Transverse colon (tissue), 4 donors: ENCODE data around the gene SLC30A1. TPM values are rescaled to one million over a fixed set of nuclear protein-coding genes. Genes with fewer than 3 reads are reported as not detected.

Experiments used
- DNase-seq: peaks from one replicate; pipeline ENCODE4 v3.0.0-alpha.2; 2019
- H3K27ac ChIP-seq, 4 donors: fragments of 200-600 bp; sonication (generic); 2 replicates each; pipeline ENCODE4 v1.5.1; 2016 to 2018; ENCODE audit warnings: inconsistent platforms in 4 of 4
- H3K27me3 ChIP-seq: fragments of 200-600 bp; sonication (generic); 2 replicates; pipeline ENCODE4 v1.5.1; 2017; ENCODE audit warnings: inconsistent platforms
- H3K36me3 ChIP-seq, 4 donors: fragments of 200-600 bp; sonication (generic); 2 replicates each; pipeline ENCODE4 v1.5.1; 2017 to 2019; ENCODE audit warnings: inconsistent platforms in 4 of 4
- H3K4me1 ChIP-seq, 4 donors: fragments of 200-600 bp; sonication (generic); 2 replicates each; pipeline ENCODE4 v1.5.1; 2017 to 2020; ENCODE audit warnings: inconsistent platforms in 4 of 4
- H3K4me3 ChIP-seq, 4 donors: fragments of 200-600 bp; sonication (generic); 1 replicate in 1 of 4; 2 replicates in 3 of 4; pipeline versions ENCODE4 v1.5.1 to v1.6.1; 2017 to 2019; ENCODE audit warnings: inconsistent platforms in 4 of 4
- H3K9me3 ChIP-seq, 2 donors: fragments of 200-600 bp; sonication (generic); 2 replicates each; pipeline ENCODE4 v1.5.1; 2017 to 2019; ENCODE audit warnings: inconsistent platforms in 2 of 2
- EP300 ChIP-seq: sonication (generic); formaldehyde crosslinking; IDR thresholded peaks from one replicate; pipeline ENCODE4 v1.6.1; 2017; ENCODE audit warnings: antibody characterized with exemption, low read depth
- POLR2A ChIP-seq: fragments of 450-650 bp; IDR thresholded peaks from one replicate; pipeline ENCODE4 v1.6.1; 2016; ENCODE audit warnings: antibody characterized with exemption, mild to moderate bottlenecking, moderate library complexity
- POLR2AphosphoS5 ChIP-seq, 3 donors: sonication (generic); formaldehyde crosslinking; IDR thresholded peaks; one replicate each; pipeline ENCODE4 v1.6.1; 2016; ENCODE audit warnings: antibody characterized with exemption in 3 of 3
- WGBS, 2 donors: methylation state at CpG; one replicate each; pipeline ENCODE4 v1.1.5; 2018; ENCODE audit warnings: low coverage in 1 of 2; 5-methylcytosine and 5-hydroxymethylcytosine counted together
- in situ Hi-C, 4 donors: fragments of 200-750 bp; cut with MboI; loops; one replicate each; pipeline versions ENCODE4 v1.15.0 to v1.15.1; 2017; ENCODE audit warnings: low sequenced_read_pairs in 3 of 4, low pct_ligation_motif_present in 1 of 4, low pct_unique_long_range_greater_than_20kb in 1 of 4
- intact Hi-C: fragments of 100-400 bp; cut with DNase I; formaldehyde crosslinking; loops from one replicate; pipeline ENCODE4 v1.15.1; 2023; ENCODE audit warnings: low total_unique reads
- total RNA-seq, 4 donors: library from RNA; depleted of rRNA; stranded (reverse); fragments of >200 nt; gene quantifications; one replicate each; pipeline ENCODE4 v1.1.0, GENCODE V29; 2016
- TF ChIP-seq, protein P1 (sequence below), 5 experiments: fragments of 200-600 bp in 3 of 5; fragments of 450-650 bp in 2 of 5; sonication (generic) in 3 of 5; IDR thresholded peaks; 1 replicate in 2 of 5; 2 replicates in 3 of 5; pipeline ENCODE4 v1.5.1; 2016 to 2017; ENCODE audit warnings: antibody characterized with exemption in 5 of 5, inconsistent platforms in 3 of 5, mild to moderate bottlenecking in 2 of 5, moderate library complexity in 1 of 5

The SLC30A1 gene
- total RNA-seq, 4 donors from 2014 or later: 14.5 to 42.3 (median 26.0) TPM

GRCh38 chr1:211537253-211537652, 41.7 kb downstream of the SLC30A1 start:
- 88 to 100% methylated on average over 1 to 4 of the region's 4 CpGs for WGBS, 2 donors

GRCh38 chr1:211536606-211537005, 42.4 kb downstream of the SLC30A1 start:
- DNase-seq: no peak
- H3K9me3 ChIP-seq: no peaks in the 10 kb centered on the region
- in situ Hi-C loops: no loop called here
- H3K27me3 ChIP-seq: no peaks in the 10 kb centered on the region
- H3K36me3 ChIP-seq: no peaks in the 10 kb centered on the region
- peaks cover 0 to 2% (median under 1%) of the 10 kb centered on the region in 4 donors for H3K4me1 ChIP-seq
- H3K4me3 ChIP-seq: no peak overlapping the region
- TF ChIP-seq EP300: no peak
- TF ChIP-seq, protein P1, sequence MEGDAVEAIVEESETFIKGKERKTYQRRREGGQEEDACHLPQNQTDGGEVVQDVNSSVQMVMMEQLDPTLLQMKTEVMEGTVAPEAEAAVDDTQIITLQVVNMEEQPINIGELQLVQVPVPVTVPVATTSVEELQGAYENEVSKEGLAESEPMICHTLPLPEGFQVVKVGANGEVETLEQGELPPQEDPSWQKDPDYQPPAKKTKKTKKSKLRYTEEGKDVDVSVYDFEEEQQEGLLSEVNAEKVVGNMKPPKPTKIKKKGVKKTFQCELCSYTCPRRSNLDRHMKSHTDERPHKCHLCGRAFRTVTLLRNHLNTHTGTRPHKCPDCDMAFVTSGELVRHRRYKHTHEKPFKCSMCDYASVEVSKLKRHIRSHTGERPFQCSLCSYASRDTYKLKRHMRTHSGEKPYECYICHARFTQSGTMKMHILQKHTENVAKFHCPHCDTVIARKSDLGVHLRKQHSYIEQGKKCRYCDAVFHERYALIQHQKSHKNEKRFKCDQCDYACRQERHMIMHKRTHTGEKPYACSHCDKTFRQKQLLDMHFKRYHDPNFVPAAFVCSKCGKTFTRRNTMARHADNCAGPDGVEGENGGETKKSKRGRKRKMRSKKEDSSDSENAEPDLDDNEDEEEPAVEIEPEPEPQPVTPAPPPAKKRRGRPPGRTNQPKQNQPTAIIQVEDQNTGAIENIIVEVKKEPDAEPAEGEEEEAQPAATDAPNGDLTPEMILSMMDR (IDR thresholded peaks at IDR 0.05): no peak
- intact Hi-C loops: no loop called here
- no peak overlapping the region for H3K27ac ChIP-seq
- WGBS, 2 donors: 89% methylated on average over 8 of the region's 8 CpGs; no CpG with 5 or more reads in 1 of the 2 donors

More at GRCh38 chr1:211537253-211537652, 41.7 kb downstream of the SLC30A1 start:
- TF ChIP-seq POLR2A: no peak
- no peak for TF ChIP-seq POLR2AphosphoS5 (IDR thresholded peaks at IDR 0.05)
- TF ChIP-seq, protein P1 (IDR thresholded peaks at IDR 0.05): no peak
- no peak for TF ChIP-seq EP300
- no peak overlapping the region for H3K4me3 ChIP-seq
- intact Hi-C loops: no loop called here
- in situ Hi-C loops: no loop called here
- no peaks in the 10 kb centered on the region for H3K36me3 ChIP-seq
- H3K4me1 ChIP-seq: peaks cover 0 to 8% (median 4%) of the 10 kb centered on the region in 4 donors
- no peak overlapping the region for H3K27ac ChIP-seq
- H3K27me3 ChIP-seq: no peaks in the 10 kb centered on the region
- no peak for DNase-seq
- H3K9me3 ChIP-seq: no peaks in the 10 kb centered on the region

DNA sequence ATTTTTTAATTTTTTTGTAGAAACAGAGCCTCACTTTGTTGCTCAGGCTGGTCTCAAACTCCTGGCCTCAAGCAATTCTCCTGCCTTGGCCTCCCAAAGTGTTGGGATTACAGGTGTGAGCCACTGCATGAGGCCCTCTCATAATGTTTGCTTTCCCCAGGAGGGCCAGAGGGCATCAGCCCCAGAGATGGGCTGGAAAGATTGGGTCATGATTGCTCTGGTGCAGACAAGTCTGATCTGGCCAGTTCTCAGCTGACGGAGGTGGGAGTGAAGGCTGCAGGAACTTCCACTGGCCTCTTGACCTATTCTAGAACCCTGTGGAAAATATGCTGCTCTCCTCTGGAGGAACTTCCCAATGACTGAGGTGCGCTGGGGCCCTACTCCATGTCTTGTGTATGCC, 43.6 kb downstream of the SLC30A1 start:
- no peak for DNase-seq
- in situ Hi-C loops: no loop called here
- Histone ChIP-seq H3K4me3 (no peak overlapping the region), H3K4me1 (no peaks in the 10 kb centered on the region), H3K9me3 (no peaks in the 10 kb centered on the region), H3K36me3 (no peaks in the 10 kb centered on the region), H3K27me3 (no peaks in the 10 kb centered on the region), H3K27ac (no peak overlapping the region)
- 75 to 83% methylated on average over 1 to 2 of the region's 2 CpGs for WGBS, 2 donors
- TF ChIP-seq EP300 (no peak), POLR2AphosphoS5 (IDR thresholded peaks at IDR 0.05) (no peak), POLR2A (no peak)
- TF ChIP-seq, protein P1 (IDR thresholded peaks at IDR 0.05): no peak
- intact Hi-C loops: no loop called here

DNA sequence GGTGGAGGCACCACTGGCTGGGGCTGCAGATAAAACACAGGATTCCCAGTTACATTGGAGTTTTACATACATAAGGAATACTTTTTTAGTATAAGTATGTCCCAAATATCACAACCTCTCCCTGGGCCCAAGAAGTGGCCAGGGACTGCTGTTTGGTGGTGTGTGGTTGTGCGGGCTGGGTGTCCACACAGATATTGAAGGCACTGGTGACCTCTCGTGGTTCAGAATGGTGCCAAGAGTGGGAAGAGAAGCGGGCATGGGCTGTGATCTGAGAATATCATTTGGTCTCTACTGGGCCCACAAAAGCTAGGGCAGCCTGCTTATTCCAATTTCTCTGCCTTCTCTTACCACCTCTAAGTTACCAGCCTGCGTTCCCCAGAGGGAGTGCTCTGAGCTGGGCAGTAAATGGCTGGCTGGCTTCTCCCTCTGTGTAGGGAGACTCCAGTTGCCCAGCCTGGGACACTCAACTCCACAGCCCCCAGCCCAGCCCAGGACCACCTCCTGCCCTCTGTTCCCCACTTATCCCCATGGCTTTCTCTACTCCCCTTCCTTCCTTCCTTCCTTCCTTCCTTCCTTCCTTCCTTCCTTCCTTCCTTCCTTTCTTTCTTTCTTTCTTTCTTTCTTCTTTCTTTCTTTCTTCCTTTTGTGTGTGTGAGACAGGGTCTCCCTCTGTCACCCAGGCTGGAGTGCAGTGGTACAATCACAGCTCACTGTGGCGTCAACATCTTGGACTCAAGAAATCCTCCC, 44.2 kb downstream of the SLC30A1 start:
- no peaks in the 10 kb centered on the region for H3K36me3 ChIP-seq
- H3K4me1 ChIP-seq: no peaks in the 10 kb centered on the region
- intact Hi-C loops (no loop called here), in situ Hi-C loops (no loop called here)
- 92 to 100% methylated on average over 1 to 5 of the region's 5 CpGs for WGBS, 2 donors
- TF ChIP-seq, protein P1 (IDR thresholded peaks at IDR 0.05): no peak
- TF ChIP-seq EP300: no peak
- no peak overlapping the region for H3K4me3 ChIP-seq
- no peak overlapping the region for H3K27ac ChIP-seq
- no peak for DNase-seq
- no peaks in the 10 kb centered on the region for H3K9me3 ChIP-seq
- H3K27me3 ChIP-seq: no peaks in the 10 kb centered on the region
